GM12872 (cell line): ENCODE measurements around the gene C1orf159.

Source experiments
- TF ChIP-seq, protein P1 (sequence below): IDR thresholded peaks from 3 replicates; pipeline ENCODE4 v1.5.1; 2011; ENCODE audit warnings: low read depth, mild to moderate bottlenecking, low read length, moderate library complexity; ENCODE audit not compliant: insufficient read depth

C1orf159 gene

DNA sequence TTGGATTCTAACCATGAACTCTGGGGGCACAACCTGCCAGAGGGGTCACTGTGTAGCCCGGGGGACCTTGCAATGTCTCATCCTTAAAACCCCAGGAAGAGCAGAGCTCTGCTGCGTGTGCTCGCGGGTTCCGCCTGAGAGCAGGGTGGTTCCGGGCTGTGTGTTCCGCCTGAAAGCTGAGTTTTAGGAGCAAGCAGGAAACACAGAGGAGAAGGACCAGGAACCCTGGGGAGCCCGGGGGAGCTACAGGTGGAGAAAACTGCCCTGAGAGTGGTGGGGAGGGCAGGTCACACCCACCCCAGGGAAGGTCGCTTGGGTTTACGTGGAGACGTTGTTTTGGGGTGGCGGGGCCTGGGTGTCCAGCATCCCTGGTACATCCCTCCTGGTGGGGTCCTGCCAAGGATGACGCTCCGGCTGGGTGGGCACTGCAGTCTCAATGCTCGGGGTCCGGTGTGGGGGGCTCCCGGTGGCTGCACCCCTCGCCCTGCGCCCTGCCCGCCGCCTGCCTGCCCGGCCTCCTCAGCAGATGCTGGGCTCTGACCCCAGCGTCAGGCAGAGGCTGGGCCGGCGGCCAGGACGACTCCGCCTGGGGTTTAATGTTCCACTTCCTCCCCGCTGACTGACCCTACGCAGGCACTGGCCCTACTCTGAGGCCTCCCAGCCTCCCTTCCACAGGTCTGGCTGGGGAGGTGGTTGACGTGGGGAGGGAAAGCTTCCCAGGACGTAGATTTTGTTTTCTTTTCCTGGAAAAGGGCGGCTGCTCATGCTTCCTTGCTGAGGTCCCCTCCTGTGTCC lies 17.3 kb upstream of the C1orf159 start:
- TF ChIP-seq, protein P1, sequence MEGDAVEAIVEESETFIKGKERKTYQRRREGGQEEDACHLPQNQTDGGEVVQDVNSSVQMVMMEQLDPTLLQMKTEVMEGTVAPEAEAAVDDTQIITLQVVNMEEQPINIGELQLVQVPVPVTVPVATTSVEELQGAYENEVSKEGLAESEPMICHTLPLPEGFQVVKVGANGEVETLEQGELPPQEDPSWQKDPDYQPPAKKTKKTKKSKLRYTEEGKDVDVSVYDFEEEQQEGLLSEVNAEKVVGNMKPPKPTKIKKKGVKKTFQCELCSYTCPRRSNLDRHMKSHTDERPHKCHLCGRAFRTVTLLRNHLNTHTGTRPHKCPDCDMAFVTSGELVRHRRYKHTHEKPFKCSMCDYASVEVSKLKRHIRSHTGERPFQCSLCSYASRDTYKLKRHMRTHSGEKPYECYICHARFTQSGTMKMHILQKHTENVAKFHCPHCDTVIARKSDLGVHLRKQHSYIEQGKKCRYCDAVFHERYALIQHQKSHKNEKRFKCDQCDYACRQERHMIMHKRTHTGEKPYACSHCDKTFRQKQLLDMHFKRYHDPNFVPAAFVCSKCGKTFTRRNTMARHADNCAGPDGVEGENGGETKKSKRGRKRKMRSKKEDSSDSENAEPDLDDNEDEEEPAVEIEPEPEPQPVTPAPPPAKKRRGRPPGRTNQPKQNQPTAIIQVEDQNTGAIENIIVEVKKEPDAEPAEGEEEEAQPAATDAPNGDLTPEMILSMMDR = no peak

DNA sequence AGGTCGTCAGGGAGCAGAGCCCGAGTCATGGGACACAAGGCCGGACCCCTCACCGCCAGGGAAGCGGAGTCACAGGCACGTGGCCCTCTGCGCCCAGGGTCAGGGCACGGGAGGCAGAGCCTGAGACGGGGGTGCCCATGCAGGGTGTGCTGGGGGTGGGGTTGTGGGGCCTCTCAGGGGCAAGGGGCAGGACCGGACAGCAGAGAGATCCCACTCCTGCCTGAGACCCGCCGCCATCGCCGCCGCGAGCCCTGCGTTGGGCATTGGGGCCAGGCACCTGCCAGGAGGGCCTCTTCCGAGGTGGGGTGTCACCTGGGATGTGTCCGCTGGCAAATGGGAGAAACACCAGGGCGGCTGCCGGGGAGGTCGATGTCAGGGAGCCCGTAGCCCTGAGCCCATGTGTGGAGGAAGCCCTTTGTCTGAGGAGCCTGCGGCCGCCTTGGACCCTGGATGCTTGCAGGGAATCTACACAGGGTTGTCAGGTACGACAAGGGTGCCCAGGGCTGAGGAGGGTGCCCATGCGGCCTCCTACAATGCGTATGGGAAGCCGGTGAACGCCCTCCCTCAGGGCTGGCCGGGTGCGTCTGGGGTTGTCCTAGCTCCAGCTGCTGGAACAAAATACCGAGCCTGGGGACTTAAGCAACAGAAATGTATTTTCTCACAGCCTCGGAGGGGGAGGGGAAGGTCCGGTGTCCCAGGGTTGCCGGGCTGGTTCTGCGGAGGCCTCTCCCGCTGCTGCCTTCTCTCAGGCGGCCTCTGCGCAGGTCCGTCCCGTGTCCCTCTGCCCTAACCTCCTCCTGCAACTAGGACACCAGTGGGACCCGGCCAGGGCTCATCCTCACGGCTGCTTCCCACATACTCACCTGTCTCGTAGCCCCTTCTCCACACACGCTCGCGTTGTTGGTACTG lies 16.4 kb upstream of the C1orf159 start:
- TF ChIP-seq, protein P1 = no peak

DNA sequence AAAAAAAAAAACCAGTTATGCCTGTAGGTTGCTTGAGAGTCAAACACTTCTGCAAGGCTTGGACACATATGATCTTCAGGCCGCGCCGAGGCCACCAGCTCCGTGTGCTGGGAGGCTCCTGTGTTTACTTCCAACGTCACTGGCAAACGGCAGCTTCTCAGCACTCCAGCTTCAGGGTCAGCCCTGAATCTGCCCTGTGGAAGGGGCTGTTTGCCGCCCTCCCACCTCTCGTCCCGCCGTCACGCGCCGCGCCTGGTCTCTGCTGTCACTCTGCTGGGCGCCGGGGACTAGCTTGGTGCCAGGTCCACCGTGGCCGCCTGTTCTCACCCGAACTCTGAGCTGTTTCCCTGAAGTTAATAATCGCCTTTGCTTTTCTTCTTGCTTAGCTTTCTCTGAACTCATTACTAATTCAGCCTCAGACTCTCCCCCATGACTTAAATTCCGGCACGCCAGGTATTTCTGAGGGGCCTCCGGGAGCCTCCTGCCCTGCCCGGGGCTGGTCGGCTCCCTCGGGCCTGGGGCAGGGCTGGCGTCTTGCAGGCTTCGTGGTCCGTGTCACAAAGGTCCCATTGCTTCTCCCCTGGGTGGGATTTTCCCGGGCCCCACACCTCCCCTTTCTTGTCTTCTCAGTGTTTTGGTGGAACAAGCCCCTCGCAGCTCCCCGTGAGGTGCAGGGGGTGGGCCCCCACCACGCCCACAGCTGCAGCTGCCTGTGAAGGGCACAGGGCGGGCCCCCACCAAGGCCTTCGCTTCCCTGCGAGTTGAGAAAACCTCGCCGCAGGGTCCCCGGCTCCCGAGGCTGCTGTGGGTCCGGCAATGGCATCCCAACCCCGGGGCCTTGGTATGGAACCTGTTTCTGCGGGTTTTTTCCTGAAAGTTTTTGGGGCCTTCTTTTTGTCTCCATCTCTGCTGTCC lies 14.6 kb upstream of the C1orf159 start:
- TF ChIP-seq, protein P1 = no peak

DNA sequence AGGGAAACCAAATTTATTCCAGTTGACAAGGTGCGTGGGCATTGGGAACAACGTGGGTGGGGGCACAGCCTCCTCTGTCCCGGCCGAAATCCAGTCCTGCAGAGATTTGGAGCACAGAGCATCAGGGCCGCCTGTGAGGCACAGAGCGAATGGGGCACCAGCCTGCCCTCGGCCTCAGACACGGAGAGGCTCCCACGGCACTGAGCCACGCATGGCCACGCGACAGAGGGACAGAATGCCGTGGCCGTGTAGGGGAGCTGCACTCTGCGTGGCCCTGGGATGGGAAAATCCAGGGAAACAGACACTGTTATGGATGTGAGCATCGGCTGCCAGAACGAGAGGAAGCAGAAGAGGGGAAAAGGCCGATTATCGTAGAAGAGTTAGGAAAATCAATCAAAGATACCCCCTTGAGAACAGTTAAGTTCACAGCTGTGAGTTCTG lies 13.5 kb upstream of the C1orf159 start:
- TF ChIP-seq, protein P1 = no peak

DNA sequence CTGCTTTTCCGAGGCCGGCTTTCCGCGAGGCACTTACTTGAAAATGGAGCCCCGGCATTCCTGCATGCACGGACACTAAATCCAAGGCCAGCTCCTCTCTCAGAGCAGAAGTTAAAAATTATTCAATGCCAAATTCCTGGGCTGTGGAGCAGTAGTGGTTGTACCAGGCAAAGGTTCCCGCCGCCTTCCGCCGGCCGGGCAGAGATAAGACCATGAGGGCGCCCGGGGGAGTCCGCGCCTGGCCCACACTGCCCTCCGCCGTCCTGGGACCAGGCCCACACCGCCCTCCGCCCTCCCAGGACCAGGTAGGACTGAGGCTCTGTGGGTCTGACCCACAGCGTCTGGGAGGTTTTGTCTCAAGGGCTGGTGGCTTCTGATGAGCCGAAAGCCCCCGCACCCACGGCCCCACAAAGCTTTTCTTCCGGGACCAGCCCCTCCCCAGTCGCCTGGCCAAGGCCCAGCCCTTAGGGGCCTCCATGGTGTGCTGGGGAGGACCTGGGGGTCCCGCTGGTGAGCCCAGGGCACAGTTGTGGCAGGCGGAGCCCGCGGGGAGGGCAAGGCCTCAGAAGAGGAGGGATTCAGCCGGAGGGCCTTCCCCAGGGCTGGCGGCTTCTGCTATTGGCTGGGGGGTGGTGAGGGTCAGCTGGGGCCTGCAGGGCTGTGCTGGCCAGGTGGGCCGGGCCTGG lies 12.7 kb upstream of the C1orf159 start:
- TF ChIP-seq, protein P1 = no peak

DNA sequence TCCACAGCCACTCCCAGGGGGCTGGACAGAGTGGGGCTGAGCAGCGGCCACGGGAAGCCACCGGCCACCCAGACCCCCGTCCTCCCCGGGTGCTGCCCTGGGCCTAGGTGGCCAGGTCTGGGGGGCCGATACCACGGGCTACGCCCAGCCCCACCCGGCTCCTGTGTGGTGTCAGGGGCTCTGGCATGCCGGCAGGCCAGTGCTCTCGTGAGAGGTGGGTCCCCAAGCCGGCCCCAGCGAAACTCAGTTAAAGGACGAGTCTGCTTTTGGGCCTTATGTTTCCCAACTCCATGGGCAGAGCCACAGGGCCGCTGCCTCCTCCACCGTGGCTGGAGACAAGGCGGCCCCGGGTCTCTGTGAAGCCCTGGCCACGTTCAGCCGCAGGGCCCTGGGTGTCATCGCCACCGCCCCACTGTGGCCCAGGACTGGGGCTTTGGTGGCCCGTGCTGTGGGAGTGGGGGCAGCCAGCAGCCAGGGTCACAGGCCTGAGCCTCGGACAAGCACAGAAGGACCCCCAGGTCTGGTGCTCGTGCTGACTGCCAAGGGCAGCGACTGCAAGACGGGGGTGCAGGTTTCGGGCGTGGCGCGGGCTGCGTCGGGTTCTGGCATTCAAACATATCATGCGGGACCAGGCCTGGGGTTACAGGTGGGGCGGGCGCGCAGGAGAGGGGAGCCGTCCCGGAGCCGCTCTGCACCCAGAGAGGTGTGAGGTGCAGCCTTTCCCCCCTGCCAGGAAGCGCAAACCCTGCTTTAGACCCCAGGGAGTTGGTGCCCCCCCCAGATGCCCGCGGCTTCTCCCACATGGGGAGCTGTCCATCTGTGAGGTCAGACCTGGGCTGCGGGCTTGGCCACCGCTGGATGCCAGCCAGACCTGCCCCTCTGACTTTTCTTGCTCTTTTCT lies 11.9 kb upstream of the C1orf159 start:
- TF ChIP-seq, protein P1 = no peak
